Aorta (tissue), 5 donors: ENCODE measurements around the gene ATAD2B. TPM values are rescaled to one million over a fixed set of nuclear protein-coding genes. Genes with fewer than 3 reads are reported as not detected.

Source experiments
- ATAC-seq: fragments of 200-7000 bp; cut with Tn5 transposase; one replicate; pipeline ENCODE4 v1.9.1; 2022; ENCODE audit warnings: moderate library complexity; ENCODE audit not compliant: low FRiP score
- DNase-seq, 2 donors: peaks; one replicate each; pipeline ENCODE4 v3.0.0-alpha.2; 2020
- H3K27ac ChIP-seq, 2 donors: one replicate each; pipeline ENCODE4 v1.5.1; 2013; ENCODE audit warnings: low read length in 2 of 2, mild to moderate bottlenecking in 2 of 2, moderate library complexity in 2 of 2, control low read depth in 1 of 2, inconsistent platforms in 1 of 2, low read depth in 1 of 2
- H3K27me3 ChIP-seq, 2 donors: one replicate each; pipeline ENCODE4 v1.6.1; 2013; ENCODE audit warnings: control low read depth in 1 of 2, low read length in 1 of 2, mild to moderate bottlenecking in 1 of 2, moderate library complexity in 1 of 2; ENCODE audit not compliant: insufficient read depth in 2 of 2, control insufficient read depth in 1 of 2
- H3K36me3 ChIP-seq, 2 donors: one replicate each; pipeline ENCODE4 v1.6.1; 2013; ENCODE audit warnings: control low read depth in 1 of 2, low read length in 1 of 2, mild to moderate bottlenecking in 1 of 2; ENCODE audit not compliant: insufficient read depth in 2 of 2, control insufficient read depth in 1 of 2
- H3K4me1 ChIP-seq, 2 donors: one replicate each; pipeline ENCODE4 v1.6.1; 2013; ENCODE audit warnings: low read length in 2 of 2, control low read depth in 1 of 2, mild to moderate bottlenecking in 1 of 2, moderate library complexity in 1 of 2; ENCODE audit not compliant: insufficient read depth in 2 of 2, control insufficient read depth in 1 of 2
- H3K4me3 ChIP-seq, 2 donors: one replicate each; pipeline ENCODE4 v1.5.1; 2013; ENCODE audit warnings: low read length in 2 of 2, control low read depth in 1 of 2, mild to moderate bottlenecking in 1 of 2
- H3K9me3 ChIP-seq: one replicate; pipeline ENCODE4 v1.6.1; 2013; ENCODE audit warnings: mild to moderate bottlenecking, low read length; ENCODE audit not compliant: control insufficient read depth
- WGBS, 2 donors: extraction: QIAGEN DNeasy Blood & Tissue Kit; methylation state at CpG; one replicate each; pipeline ENCODE4 v1.1.7; 2013; 5-methylcytosine and 5-hydroxymethylcytosine counted together
- intact Hi-C, 2 donors: fragments of 100-400 bp; cut with DNase I; formaldehyde crosslinking; loops; one replicate each; pipeline versions ENCODE4 v1.14.2 to v1.15.0; 2022
- polyA plus RNA-seq, 2 donors: library from polyadenylated mRNA; stranded (reverse); fragments of 200-250 nt; gene quantifications; one replicate each; pipeline ENCODE4 v1.2.3, GENCODE V29; 2013
- total RNA-seq, 2 donors: library from RNA; stranded (reverse); fragmentation: NEBNext Ultra II Directional; extraction: Animal tissue kit (Norgen Biotek cat#: 25700); gene quantifications; one replicate each; pipeline ENCODE4 v1.2.1, GENCODE V29; 2021
- donor health status: healthy with polysubstance abuse.
- donor health status: Bipolar disorder and iron deficiency.
- donor health status: DM: no; HTN: no; CAD: no.
- donor health status: DM: no; HTN: no; CAD: no.
- donor health status: DM: yes; HTN: yes; CAD: no.

ATAD2B gene
- total and polyA plus RNA-seq, 4 donors: 2.3 to 45.8 (median 18.5) TPM

- DNase-seq (no peak), ATAC-seq (no peak)
- Histone ChIP-seq H3K27ac (no peak overlapping the region), H3K36me3 (peaks cover 0 to 2% of the 10 kb centered on the region in 2 donors), H3K9me3 (no peaks in the 10 kb centered on the region), H3K27me3 (no peaks in the 10 kb centered on the region), H3K4me3 (no peak overlapping the region), H3K4me1 (no peaks in the 10 kb centered on the region)
- 49 to 67% methylated on average over 1 of the region's 1 CpG for WGBS, 2 donors
- intact Hi-C loops: loop anchor here (10.0 kb wide), 2 partner anchors 387 to 397 kb away; no protein-coding TSS in a partner anchor
Measured at GRCh38 chr2:23761638-23762037, 165.3 kb downstream of the ATAD2B start.

- Histone ChIP-seq H3K36me3 (peaks cover 0 to 2% of the 10 kb centered on the region in 2 donors), H3K9me3 (no peaks in the 10 kb centered on the region), H3K4me1 (no peaks in the 10 kb centered on the region), H3K4me3 (no peak overlapping the region), H3K27me3 (no peaks in the 10 kb centered on the region), H3K27ac (no peak overlapping the region)
- ATAC-seq (no peak), DNase-seq (no peak)
- intact Hi-C loops: loop anchor here (10.0 kb wide), 2 partner anchors 386 to 396 kb away; no protein-coding TSS in a partner anchor
- WGBS, 2 donors: 32 to 33% methylated on average over 4 of the region's 4 CpGs
Measured at GRCh38 chr2:23760736-23761135, 166.2 kb downstream of the ATAD2B start.

- DNase-seq (no peak), ATAC-seq (no peak)
- Histone ChIP-seq H3K4me3 (no peak overlapping the region), H3K36me3 (peaks cover 0 to 2% of the 10 kb centered on the region in 2 donors), H3K27me3 (no peaks in the 10 kb centered on the region), H3K4me1 (no peaks in the 10 kb centered on the region), H3K9me3 (no peaks in the 10 kb centered on the region), H3K27ac (no peak overlapping the region)
- 82 to 86% methylated on average over 6 of the region's 6 CpGs for WGBS, 2 donors
- intact Hi-C loops: no loop called here
Measured at GRCh38 chr2:23757686-23758433, 169.1 kb downstream of the ATAD2B start.

DNA sequence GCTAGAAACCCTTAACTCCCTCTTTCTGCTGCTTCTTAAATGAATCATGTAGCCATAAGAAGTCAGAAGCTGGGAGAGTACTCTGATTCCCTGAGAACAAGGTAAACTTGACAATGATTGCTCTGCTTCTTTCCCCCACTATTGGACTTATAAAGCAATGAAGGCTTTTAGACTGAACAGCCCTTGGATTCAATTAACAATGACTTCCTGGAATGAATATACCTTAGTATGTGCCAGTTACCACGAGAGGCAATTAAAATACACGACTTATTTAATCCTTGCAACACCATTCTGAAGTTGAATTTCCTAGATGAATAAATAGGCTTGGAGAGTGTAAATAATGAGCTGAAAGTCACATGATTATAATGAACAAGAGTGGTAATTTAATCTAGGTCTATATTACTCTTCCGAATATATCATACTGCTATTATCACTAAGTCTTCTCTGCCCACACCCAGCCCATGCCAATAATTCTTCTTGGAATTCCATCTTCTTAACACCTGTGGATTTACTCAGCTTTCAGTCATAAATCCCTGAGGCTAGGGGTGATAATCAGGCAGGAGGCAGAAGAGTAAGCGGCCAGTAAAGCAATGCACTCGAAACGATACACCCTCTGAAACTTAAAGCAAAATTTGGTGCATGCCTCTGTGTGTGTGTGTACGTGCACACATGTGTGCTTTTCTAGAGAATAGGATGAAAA, 170.2 kb downstream of the ATAD2B start:
- no peak for ATAC-seq
- H3K4me3 ChIP-seq: no peak overlapping the region
- H3K9me3 ChIP-seq: no peaks in the 10 kb centered on the region
- intact Hi-C loops: no loop called here
- no peak for DNase-seq
- H3K4me1 ChIP-seq: no peaks in the 10 kb centered on the region
- H3K27me3 ChIP-seq: no peaks in the 10 kb centered on the region
- H3K36me3 ChIP-seq: peaks cover 0 to 2% of the 10 kb centered on the region in 2 donors
- 88 to 90% methylated on average over 7 of the region's 7 CpGs for WGBS, 2 donors
- H3K27ac ChIP-seq: no peak overlapping the region

DNA sequence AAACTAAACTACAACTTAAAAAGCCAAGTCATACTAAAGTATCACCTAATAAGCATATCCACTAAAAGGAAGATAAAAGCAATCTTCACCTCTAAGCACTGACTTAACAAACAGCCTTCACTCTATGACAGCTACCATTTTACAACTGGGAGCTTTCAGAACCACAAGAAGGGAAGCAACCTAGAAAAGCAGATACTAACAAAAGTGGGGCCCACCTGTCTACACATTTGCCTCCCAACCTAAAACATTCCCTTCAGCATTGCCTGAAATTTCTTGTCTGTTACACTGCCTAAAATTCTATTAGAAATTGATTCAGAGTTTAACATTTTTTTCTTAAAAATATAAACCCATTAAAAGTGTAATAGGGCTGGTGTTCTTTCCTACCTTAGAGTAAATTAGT, 172.0 kb downstream of the ATAD2B start:
- intact Hi-C loops: no loop called here
- no peak overlapping the region for H3K4me3 ChIP-seq
- H3K27me3 ChIP-seq: no peaks in the 10 kb centered on the region
- ATAC-seq: no peak
- no peak overlapping the region for H3K27ac ChIP-seq
- H3K9me3 ChIP-seq: no peaks in the 10 kb centered on the region
- H3K4me1 ChIP-seq: no peaks in the 10 kb centered on the region
- no peak for DNase-seq
- peaks cover 0 to 2% of the 10 kb centered on the region in 2 donors for H3K36me3 ChIP-seq

DNA sequence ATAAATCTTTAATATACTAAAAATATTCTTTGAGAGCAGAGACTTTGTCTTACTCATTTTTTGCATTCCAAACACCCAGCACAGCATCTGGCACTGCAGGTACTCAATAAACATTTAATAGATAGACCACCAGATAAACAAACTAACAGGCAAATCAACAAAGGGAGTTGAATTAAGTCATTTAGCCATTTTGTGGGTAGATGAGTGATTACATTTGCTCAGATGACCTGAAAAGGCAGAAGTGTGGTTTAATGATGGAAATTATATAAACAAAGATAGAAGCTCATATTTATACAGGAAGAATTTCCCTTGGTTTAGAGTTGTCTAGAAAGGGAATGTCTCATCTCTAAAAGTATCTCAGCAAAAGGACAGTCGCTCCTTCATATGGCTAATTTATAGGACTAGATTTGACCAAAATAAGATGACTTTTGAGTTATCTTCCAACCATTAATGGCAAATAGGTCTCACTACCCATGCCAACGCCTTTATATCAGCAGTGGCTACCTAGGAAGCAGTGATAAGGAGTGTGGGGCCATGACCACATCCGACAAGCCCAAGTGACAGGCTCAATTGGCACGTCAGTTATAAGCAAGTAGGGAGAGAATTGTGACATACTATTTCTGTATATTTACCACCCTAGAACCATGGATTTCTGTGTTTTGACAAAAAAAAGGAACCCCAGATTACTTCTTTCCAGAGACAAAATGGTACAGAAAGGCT, 173.5 kb downstream of the ATAD2B start:
- H3K4me3 ChIP-seq: no peak overlapping the region
- WGBS, 2 donors: 89% methylated on average over 4 of the region's 4 CpGs
- no peaks in the 10 kb centered on the region for H3K9me3 ChIP-seq
- peaks cover 0 to 2% of the 10 kb centered on the region in 2 donors for H3K36me3 ChIP-seq
- H3K27ac ChIP-seq: no peak overlapping the region
- DNase-seq: no peak
- no peak for ATAC-seq
- H3K27me3 ChIP-seq: no peaks in the 10 kb centered on the region
- intact Hi-C loops: no loop called here
- H3K4me1 ChIP-seq: no peaks in the 10 kb centered on the region

- Histone ChIP-seq H3K4me3 (no peak overlapping the region), H3K27ac (no peak overlapping the region), H3K36me3 (no peaks in the 10 kb centered on the region), H3K27me3 (no peaks in the 10 kb centered on the region), H3K4me1 (no peaks in the 10 kb centered on the region), H3K9me3 (no peaks in the 10 kb centered on the region)
- DNase-seq (no peak), ATAC-seq (no peak)
- intact Hi-C loops: no loop called here
- 97 to 98% methylated on average over 2 of the region's 2 CpGs for WGBS, 2 donors
Measured at GRCh38 chr2:23751747-23752265, 175.1 kb downstream of the ATAD2B start.

GRCh38 chr2:23746141-23746863, 180.6 kb downstream of the ATAD2B start:
- H3K36me3 ChIP-seq: no peaks in the 10 kb centered on the region
- no peak overlapping the region for H3K27ac ChIP-seq
- H3K4me1 ChIP-seq: no peaks in the 10 kb centered on the region
- 68 to 91% methylated on average over 2 of the region's 2 CpGs for WGBS, 2 donors
- intact Hi-C loops: no loop called here
- DNase-seq (no peak), ATAC-seq (no peak)
- H3K27me3 ChIP-seq: no peaks in the 10 kb centered on the region
- no peaks in the 10 kb centered on the region for H3K9me3 ChIP-seq
- no peak overlapping the region for H3K4me3 ChIP-seq
